Endodermal cell (in vitro differentiated cells): ENCODE measurements around the gene PITPNC1. TPM values are rescaled to one million over a fixed set of nuclear protein-coding genes. Genes with fewer than 3 reads are reported as not detected.
A peak's percentile ranks its signal among the peaks of the same experiment; 100 is the strongest.

ENCODE experiments used
- DNase-seq: peaks from one replicate; pipeline ENCODE4 v3.0.0-alpha.2; 2017
- H3K27ac ChIP-seq: 2 replicates; pipeline ENCODE4 v1.5.1; 2013; ENCODE audit warnings: mild to moderate bottlenecking, low read depth, low read length, moderate library complexity
- H3K27me3 ChIP-seq: 2 replicates; pipeline ENCODE4 v1.6.1; 2013; ENCODE audit warnings: mild to moderate bottlenecking, low read length, moderate library complexity; ENCODE audit not compliant: insufficient read depth, control insufficient read depth, poor library complexity, severe bottlenecking
- H3K36me3 ChIP-seq: 2 replicates; pipeline ENCODE4 v1.7.0; 2013; ENCODE audit warnings: mild to moderate bottlenecking, low read length, moderate library complexity; ENCODE audit not compliant: control insufficient read depth, insufficient read depth
- H3K4me1 ChIP-seq: one replicate; pipeline ENCODE4 v1.7.0; 2013; ENCODE audit warnings: low read length; ENCODE audit not compliant: control insufficient read depth, insufficient read depth
- H3K4me3 ChIP-seq: 2 replicates; pipeline ENCODE4 v1.5.1; 2013; ENCODE audit warnings: mild to moderate bottlenecking, low read length, moderate library complexity
- H3K9ac ChIP-seq: 2 replicates; pipeline ENCODE4 v1.6.1; 2013; ENCODE audit warnings: mild to moderate bottlenecking, low read length, moderate library complexity; ENCODE audit not compliant: poor library complexity, severe bottlenecking; ENCODE audit errors: extremely low read depth
- H3K9me3 ChIP-seq: 2 replicates; pipeline ENCODE4 v1.6.1; 2013; ENCODE audit warnings: mild to moderate bottlenecking, low read length, moderate library complexity; ENCODE audit not compliant: control insufficient read depth
- H3K27ac Mint-ChIP-seq: 2 replicates; pipeline ENCODE4 v1.8.0; 2020; ENCODE audit warnings: mixed read lengths
- H3K27me3 Mint-ChIP-seq: 2 replicates; pipeline ENCODE4 v1.8.0; 2021; ENCODE audit warnings: mild to moderate bottlenecking, mixed read lengths; ENCODE audit not compliant: insufficient read depth
- H3K36me3 Mint-ChIP-seq: 2 replicates; pipeline ENCODE4 v1.8.0; 2020; ENCODE audit warnings: low read depth, mixed read lengths
- H3K4me1 Mint-ChIP-seq: 2 replicates; pipeline ENCODE4 v1.8.0; 2020; ENCODE audit warnings: mixed read lengths
- H3K4me3 Mint-ChIP-seq: 2 replicates; pipeline ENCODE4 v1.8.0; 2020; ENCODE audit warnings: mild to moderate bottlenecking, moderate library complexity, mixed read lengths
- H3K9me3 Mint-ChIP-seq: 2 replicates; pipeline ENCODE4 v1.8.0; 2020; ENCODE audit warnings: mild to moderate bottlenecking, mixed read lengths
- CTCF ChIP-seq: fragments of 200-600 bp; sonication (generic); conservative IDR thresholded peaks from 2 replicates; pipeline ENCODE4 v1.5.0; 2021; ENCODE audit warnings: antibody characterized with exemption, mild to moderate bottlenecking
- WGBS, 2 experiments: methylation state at CpG; one replicate each; pipeline versions ENCODE4 v1.1.5 to v1.1.7; 2013; ENCODE audit warnings: missing lambda C conversion rate in 2 of 2, mixed read lengths in 1 of 2; ENCODE audit not compliant: insufficient coverage in 1 of 2, insufficient read length in 1 of 2; 5-methylcytosine and 5-hydroxymethylcytosine counted together
- total RNA-seq, 2 donors: library from RNA; stranded (reverse); fragmentation: NEBNext Ultra II Directional in 1 of 2; extraction: Animal tissue kit (Norgen Biotek cat#: 25700) in 1 of 2; gene quantifications; 2 replicates in 1 of 2; 3 replicates in 1 of 2; pipeline ENCODE4 v1.2.1, GENCODE V29; 2021

The PITPNC1 gene
- total RNA-seq, 2 donors from 2014 or later: 28.9 to 36.4 TPM

GRCh38 chr17:67489273-67489672 lies 112.2 kb downstream of the PITPNC1 start:
- TF ChIP-seq CTCF: no peak
- Mint-ChIP-seq H3K4me1 (peaks cover 20% of the 10 kb centered on the region), H3K27ac (no peak overlapping the region), H3K4me3 (no peak overlapping the region), H3K27me3 (no peaks in the 10 kb centered on the region), H3K36me3 (peaks cover 6% of the 10 kb centered on the region), H3K9me3 (no peaks in the 10 kb centered on the region)
- H3K9me3 ChIP-seq: peaks cover 7% of the 10 kb centered on the region
- DNase-seq: peak; percentile 41
- no peak overlapping the region for H3K9ac ChIP-seq
- no peak overlapping the region for H3K27ac ChIP-seq
- H3K4me1 ChIP-seq: no peaks in the 10 kb centered on the region
- 94 to 96% methylated on average over 4 of the region's 4 CpGs for WGBS, 2 experiments
- H3K36me3 ChIP-seq: no peaks in the 10 kb centered on the region
- H3K4me3 ChIP-seq: no peak overlapping the region
- H3K27me3 ChIP-seq: no peaks in the 10 kb centered on the region

GRCh38 chr17:67490471-67490870 lies 113.4 kb downstream of the PITPNC1 start:
- Histone ChIP-seq H3K4me3 (no peak overlapping the region), H3K27me3 (no peaks in the 10 kb centered on the region), H3K27ac (peak overlapping the region; percentile 61), H3K9ac (no peak overlapping the region), H3K9me3 (peaks cover 8% of the 10 kb centered on the region), H3K4me1 (no peaks in the 10 kb centered on the region), H3K36me3 (no peaks in the 10 kb centered on the region)
- TF ChIP-seq CTCF: no peak
- DNase-seq: peak; percentile 58
- Mint-ChIP-seq H3K36me3 (peaks cover 6% of the 10 kb centered on the region), H3K4me3 (no peak overlapping the region), H3K27ac (peak overlapping the region; percentile 74), H3K4me1 (peaks cover 20% of the 10 kb centered on the region), H3K9me3 (peaks cover 3% of the 10 kb centered on the region), H3K27me3 (no peaks in the 10 kb centered on the region)
- WGBS, 2 experiments: 53 to 59% methylated on average over 5 to 10 of the region's 10 CpGs

GRCh38 chr17:67491009-67491680 lies 114.1 kb downstream of the PITPNC1 start:
- H3K4me3 Mint-ChIP-seq: no peak overlapping the region
- H3K27ac Mint-ChIP-seq: peak overlapping the region; percentile 74
- H3K4me3 ChIP-seq: no peak overlapping the region
- H3K27me3 ChIP-seq: no peaks in the 10 kb centered on the region
- H3K4me1 Mint-ChIP-seq: peaks cover 20% of the 10 kb centered on the region
- no peaks in the 10 kb centered on the region for H3K27me3 Mint-ChIP-seq
- no peaks in the 10 kb centered on the region for H3K36me3 ChIP-seq
- no peak overlapping the region for H3K9ac ChIP-seq
- peaks cover 6% of the 10 kb centered on the region for H3K36me3 Mint-ChIP-seq
- 79 to 85% methylated on average over 18 of the region's 18 CpGs for WGBS, 2 experiments
- peak; percentile 74 for DNase-seq
- peak overlapping the region; percentile 61 for H3K27ac ChIP-seq
- H3K9me3 Mint-ChIP-seq: peaks cover 6% of the 10 kb centered on the region
- H3K4me1 ChIP-seq: no peaks in the 10 kb centered on the region
- peaks cover 11% of the 10 kb centered on the region for H3K9me3 ChIP-seq
- TF ChIP-seq CTCF: no peak
